H1 (cell line): Measurements from ENCODE around the gene SCGB1A1. TPM values are rescaled to one million over a fixed set of nuclear protein-coding genes. Genes with fewer than 3 reads are reported as not detected.

ENCODE experiments used
- CTCF ChIA-PET: fragments of 300-600 bp; sonication (Branson Sonifier 250); formaldehyde crosslinking; loops from one replicate; lab custom pipeline; 2021; ENCODE audit not compliant: partially characterized antibody; lab: Charles Lee
- POLR2A ChIA-PET: fragments of 300-600 bp; sonication (Branson Sonifier 250); formaldehyde crosslinking; loops from one replicate; lab custom pipeline; 2021; ENCODE audit warnings: inconsistent platforms; ENCODE audit not compliant: partially characterized antibody; lab: Charles Lee
- DNase-seq, 2 experiments: peaks; one replicate each; pipeline versions ENCODE4 v3.0.0 to v3.0.0-alpha.2; 2010 to 2022; ENCODE audit warnings: low spot score in 2 of 2, low read depth in 1 of 2, mixed read lengths in 1 of 2
- FAIRE-seq: peaks from 2 replicates; lab custom pipeline; 2011; peaks lifted over from hg19 to GRCh38; lab: Jason Lieb, UNC
- H2AFZ ChIP-seq: 2 replicates; pipeline ENCODE4 v1.8.1; 2012; ENCODE audit warnings: low read length, inconsistent platforms
- H2AK5ac ChIP-seq: 2 replicates; pipeline ENCODE4 v1.6.1; 2013; ENCODE audit warnings: low read depth, low read length
- H2BK120ac ChIP-seq: replicated peaks from 2 replicates; pipeline ENCODE3; 2013; ENCODE audit warnings: low read depth, low read length, inconsistent platforms
- H2BK12ac ChIP-seq: 2 replicates; pipeline ENCODE4 v1.6.1; 2013; ENCODE audit warnings: low read depth, low read length
- H2BK15ac ChIP-seq: 2 replicates; pipeline ENCODE4 v1.6.1; 2013; ENCODE audit warnings: low read length
- H2BK20ac ChIP-seq: 2 replicates; pipeline ENCODE4 v1.6.1; 2013; ENCODE audit warnings: low read length
- H2BK5ac ChIP-seq: 2 replicates; pipeline ENCODE4 v1.6.1; 2013; ENCODE audit warnings: low read depth, low read length
- H3K14ac ChIP-seq: 2 replicates; pipeline ENCODE4 v1.6.1; 2013; ENCODE audit warnings: inconsistent platforms; ENCODE audit not compliant: insufficient read length
- H3K18ac ChIP-seq: 2 replicates; pipeline ENCODE4 v1.6.1; 2013; ENCODE audit warnings: low read length; ENCODE audit errors: extremely low read depth
- H3K23ac ChIP-seq: 2 replicates; pipeline ENCODE4 v1.6.1; 2013; ENCODE audit warnings: inconsistent platforms; ENCODE audit not compliant: insufficient read length
- H3K23me2 ChIP-seq: 2 replicates; pipeline ENCODE4 v1.6.1; 2013; ENCODE audit warnings: low read depth, low read length
- H3K27ac ChIP-seq: 2 replicates; pipeline ENCODE4 v1.6.1; 2011; ENCODE audit warnings: low read depth, low read length, inconsistent platforms
- H3K27me3 ChIP-seq, 4 experiments: replicated peaks in 1 of 4; 1 replicate in 1 of 4; 2 replicates in 3 of 4; pipeline versions ENCODE4 v1.6.1 to v1.8.1; 2011 to 2013; ENCODE audit warnings: low read length in 3 of 4, mild to moderate bottlenecking in 3 of 4, inconsistent platforms in 2 of 4, mixed read lengths in 2 of 4, moderate library complexity in 1 of 4; ENCODE audit not compliant: control insufficient read depth in 3 of 4, insufficient read depth in 3 of 4; ENCODE audit errors: extremely low read depth in 1 of 4
- H3K36me3 ChIP-seq, 4 experiments: 2 replicates each; pipeline versions ENCODE4 v1.6.1 to v1.8.1; 2011 to 2013; ENCODE audit warnings: mild to moderate bottlenecking in 4 of 4, low read length in 3 of 4, moderate library complexity in 2 of 4, control low read depth in 1 of 4, inconsistent platforms in 1 of 4; ENCODE audit not compliant: insufficient read depth in 4 of 4, control insufficient read depth in 2 of 4
- H3K4ac ChIP-seq: replicated peaks from 2 replicates; pipeline ENCODE3; 2013; ENCODE audit warnings: low read length, low read depth, mixed read lengths, inconsistent platforms; ENCODE audit not compliant: insufficient read length
- H3K4me1 ChIP-seq, 4 experiments: replicated peaks in 1 of 4; 1 replicate in 1 of 4; 2 replicates in 3 of 4; pipeline versions ENCODE4 v1.6.1 to v1.8.1; 2011 to 2013; ENCODE audit warnings: low read length in 3 of 4, inconsistent platforms in 2 of 4, mixed read lengths in 1 of 4; ENCODE audit not compliant: insufficient read depth in 4 of 4, control insufficient read depth in 3 of 4
- H3K4me2 ChIP-seq, 2 experiments: 2 replicates each; pipeline versions ENCODE4 v1.6.1 to v1.8.1; 2011 to 2013; ENCODE audit warnings: low read depth in 2 of 2, low read length in 2 of 2, control low read depth in 1 of 2, inconsistent platforms in 1 of 2, mild to moderate bottlenecking in 1 of 2; ENCODE audit not compliant: insufficient read depth in 1 of 2
- H3K4me3 ChIP-seq, 4 experiments: fragments of 200-600, 300-600 bp in 1 of 4; sonication (generic), shearing (Covaris generic), sonication (Bioruptor Twin) in 1 of 4; 2 replicates each; pipeline versions ENCODE4 v1.5.1 to v1.8.1; 2011 to 2016; ENCODE audit warnings: low read length in 4 of 4, low read depth in 3 of 4, control low read depth in 2 of 4, inconsistent platforms in 2 of 4, mild to moderate bottlenecking in 2 of 4, mixed read lengths in 1 of 4, moderate library complexity in 1 of 4; ENCODE audit not compliant: insufficient read depth in 2 of 4; ENCODE audit errors: extremely low read depth in 1 of 4
- H3K56ac ChIP-seq: replicated peaks from 2 replicates; pipeline ENCODE3; 2013; ENCODE audit warnings: low read depth, mild to moderate bottlenecking, mixed read lengths, low read length, inconsistent platforms; ENCODE audit not compliant: insufficient read length
- H3K79me1 ChIP-seq: 2 replicates; pipeline ENCODE4 v1.6.1; 2013; ENCODE audit warnings: low read depth, low read length, control low read depth
- H3K79me2 ChIP-seq, 2 experiments: 2 replicates each; pipeline versions ENCODE4 v1.6.1 to v1.8.1; 2012 to 2013; ENCODE audit warnings: low read length in 2 of 2, mild to moderate bottlenecking in 2 of 2, inconsistent platforms in 1 of 2; ENCODE audit not compliant: insufficient read depth in 2 of 2, control insufficient read depth in 1 of 2
- H3K9ac ChIP-seq, 4 experiments: replicated peaks in 1 of 4; 1 replicate in 1 of 4; 2 replicates in 3 of 4; pipeline versions ENCODE4 v1.6.1 to v1.8.1; 2011 to 2013; ENCODE audit warnings: low read depth in 3 of 4, low read length in 3 of 4, control low read depth in 2 of 4, mild to moderate bottlenecking in 2 of 4, moderate library complexity in 2 of 4, inconsistent platforms in 1 of 4; ENCODE audit errors: extremely low read depth in 1 of 4
- H3K9me3 ChIP-seq, 2 experiments: 2 replicates each; pipeline versions ENCODE4 v1.6.1 to v1.8.1; 2012 to 2013; ENCODE audit warnings: mild to moderate bottlenecking in 2 of 2, moderate library complexity in 2 of 2, control low read depth in 1 of 2, inconsistent platforms in 1 of 2, low read depth in 1 of 2, low read length in 1 of 2, mixed read lengths in 1 of 2; ENCODE audit not compliant: insufficient read depth in 2 of 2
- H4K20me1 ChIP-seq, 2 experiments: replicated peaks in 1 of 2; 2 replicates each; pipeline versions ENCODE3 to v1.8.1; 2011 to 2013; ENCODE audit warnings: inconsistent platforms in 2 of 2, low read length in 2 of 2, mild to moderate bottlenecking in 1 of 2; ENCODE audit not compliant: insufficient read depth in 2 of 2, control insufficient read depth in 1 of 2
- H4K5ac ChIP-seq: 2 replicates; pipeline ENCODE4 v1.6.1; 2013; ENCODE audit warnings: low read length, low read depth, mixed read lengths, inconsistent platforms; ENCODE audit not compliant: insufficient read length
- H4K8ac ChIP-seq: 2 replicates; pipeline ENCODE4 v1.8.0; 2013; ENCODE audit warnings: mild to moderate bottlenecking, moderate library complexity, low read length, inconsistent platforms; ENCODE audit not compliant: insufficient read depth; ENCODE audit errors: extremely low read depth
- H4K91ac ChIP-seq: replicated peaks from 2 replicates; pipeline ENCODE3; 2013; ENCODE audit warnings: low read length, mixed read lengths, inconsistent platforms; ENCODE audit not compliant: insufficient read length
- CHD1 ChIP-seq: IDR thresholded peaks from 2 replicates; pipeline ENCODE4 v1.6.1; 2012; ENCODE audit warnings: low read depth, low read length, improper control_type of control experiment
- EP300 ChIP-seq, 2 experiments: IDR thresholded peaks; 1 replicate in 1 of 2; 2 replicates in 1 of 2; pipeline ENCODE4 v1.6.1; 2011 to 2012; ENCODE audit warnings: low read depth in 2 of 2, low read length in 2 of 2, mild to moderate bottlenecking in 2 of 2, borderline replicate concordance in 1 of 2, inconsistent platforms in 1 of 2, moderate library complexity in 1 of 2
- KDM1A ChIP-seq: fragments of 200-600, 300-600 bp; sonication (generic); IDR thresholded peaks from 2 replicates; pipeline ENCODE4 v1.7.1; 2016; ENCODE audit warnings: mild to moderate bottlenecking, low read length, borderline replicate concordance
- POU5F1 ChIP-seq: IDR thresholded peaks from 2 replicates; pipeline ENCODE4 v1.6.1; 2011; ENCODE audit warnings: low read depth, mild to moderate bottlenecking, low read length, moderate library complexity
- TCF12 ChIP-seq: IDR thresholded peaks from 2 replicates; pipeline ENCODE4 v1.6.1; 2011; ENCODE audit warnings: low read depth, mild to moderate bottlenecking, low read length
- WGBS, 2 experiments: shearing (Covaris generic) in 1 of 2; methylation state at CpG; one replicate each; pipeline versions ENCODE4 v1.1.6 to v1.1.7; 2013 to 2015; ENCODE audit warnings: low lambda C conversion rate in 2 of 2, mixed read lengths in 2 of 2, inconsistent platforms in 1 of 2, low coverage in 1 of 2, missing lambda C conversion rate in 1 of 2; ENCODE audit not compliant: insufficient replicate concordance in 2 of 2, insufficient coverage in 1 of 2, insufficient read length in 1 of 2; ENCODE audit errors: extremely low coverage in 1 of 2, missing lambda C conversion rate in 1 of 2; 5-methylcytosine and 5-hydroxymethylcytosine counted together
- polyA plus RNA-seq, 7 experiments: library from polyadenylated mRNA; depleted of rRNA in 3 of 7; stranded (reverse) in 5 of 7; unstranded in 2 of 7; fragments of >200 nt in 5 of 7; fragments of 200-250 nt in 2 of 7; gene quantifications; 1 replicate in 5 of 7; 2 replicates in 1 of 7; 4 replicates in 1 of 7; pipeline versions ENCODE4 v1.2.1 to v1.2.3, GENCODE V29; 2011 to 2013; ENCODE audit warnings: missing spikeins in 2 of 7, mixed read lengths in 2 of 7
- total RNA-seq: library from RNA; stranded (reverse); fragmentation: NEBNext Ultra II Directional; extraction: Animal tissue kit (Norgen Biotek cat#: 25700); gene quantifications from 2 replicates; pipeline ENCODE4 v1.2.1, GENCODE V29; 2021

Gene SCGB1A1
- total and polyA plus RNA-seq, 2 of the 8 experiments (the other 6 are each of a cell fraction or from before 2014, with no cell fraction given): not detected

GRCh38 chr11:62399878-62400266 is 19.0 kb upstream of the SCGB1A1 start:
- Histone ChIP-seq H3K56ac (no peak overlapping the region), H3K4me1 (peaks cover 3 to 26% (median 5%) of the 10 kb centered on the region in 4 experiments; a peak in 6 of 7 replicates), H3K79me1 (no peaks in the 10 kb centered on the region), H3K4me2 (no peak overlapping the region), H2BK20ac (no peak overlapping the region), H3K27ac (no peak overlapping the region), H4K5ac (no peak overlapping the region), H4K20me1 (no peaks in the 10 kb centered on the region), H3K4me3 (no peak overlapping the region), H2BK120ac (no peak overlapping the region), H3K79me2 (no peaks in the 10 kb centered on the region), H4K91ac (no peak overlapping the region), H3K4ac (no peak overlapping the region), H2BK15ac (no peak overlapping the region), H3K9ac (no peak overlapping the region), H3K14ac (no peak overlapping the region), H3K23ac (no peak overlapping the region), H2AK5ac (no peak overlapping the region), H3K23me2 (no peaks in the 10 kb centered on the region; the same call in 1 of the 2 replicates), H2AFZ (no peak overlapping the region), H4K8ac (no peak overlapping the region), H3K36me3 (no peaks in the 10 kb centered on the region), H3K27me3 (0 out of 7 replicates have a peak, but pooled peaks cover 0 to 2% (median 0%) of the 10 kb centered on the region in 4 experiments), H3K9me3 (no peaks in the 10 kb centered on the region), H3K18ac (no peak overlapping the region), H2BK5ac (no peak overlapping the region), H2BK12ac (no peak overlapping the region)
- ChIA-PET CTCF (interaction anchor here (0.8 to 9.5 kb wide), 9 partner anchors 7 to 161 kb away, joined by 3 to 56 read pairs (median 6); no protein-coding TSS in a partner anchor), POLR2A (interaction anchor here (1.3 kb wide), 1 partner anchor 173 kb away, joined by 3 read pairs; no protein-coding TSS in a partner anchor)
- DNase-seq (no peak), FAIRE-seq (no peak)
- no peak for TF ChIP-seq KDM1A
- TF ChIP-seq EP300 (IDR thresholded peaks at IDR 0.05; ENCODE audit: borderline replicate concordance in 1 of 2, low read depth in 2 of 2, low read length in 2 of 2): no peak
- TF ChIP-seq POU5F1: no peak
- no peak for TF ChIP-seq TCF12
- no peak for TF ChIP-seq CHD1
- WGBS, 2 experiments: 76% methylated on average over 7 of the region's 7 CpGs; no CpG with 5 or more reads in 1 of the 2 experiments
